ENCODE results near the gene IER3IP1. TPM values are rescaled to one million over a fixed set of nuclear protein-coding genes. Genes with fewer than 3 reads are reported as not detected.
"Not testable (repeated sequence)": the region's sequence is repeated elsewhere in the genome, so short reads cannot be mapped to it uniquely, and the experiment has no call there.

IER3IP1 gene
- total RNA-seq, 1 donor from 2014 or later = 16.2 TPM

- H3K9ac ChIP-seq (ENCODE audit: low read depth in 1 of 3, low read length in 3 of 3) = no peak overlapping the region
- no peaks in the 10 kb centered on the region for H3K36me3 ChIP-seq (ENCODE audit: control insufficient read depth in 3 of 3, insufficient read depth in 3 of 3, low read length in 3 of 3)
- no peaks in the 10 kb centered on the region for H3K9me3 ChIP-seq (ENCODE audit: control insufficient read depth in 3 of 3, low read length in 3 of 3)
- H3K4me1 ChIP-seq (ENCODE audit: control insufficient read depth in 3 of 3, insufficient read depth in 3 of 3, low read length in 3 of 3) = no peaks in the 10 kb centered on the region
- H3K27ac ChIP-seq (ENCODE audit: low read depth, low read length) = no peak overlapping the region
- H3K4me3 ChIP-seq (ENCODE audit: low read length in 3 of 3) = no peak overlapping the region
- H3K27me3 ChIP-seq (ENCODE audit: control insufficient read depth in 3 of 3, insufficient read depth in 3 of 3, low read length in 3 of 3) = peaks cover 0 to 5% (median 0%) of the 10 kb centered on the region in 3 donors
These were observed 8.4 kb upstream of the IER3IP1 start for GRCh38 chr18:47184419-47185050.

- not testable (repeated sequence) for H3K4me3 ChIP-seq (ENCODE audit: low read length in 3 of 3); H3K27me3 ChIP-seq (ENCODE audit: control insufficient read depth in 3 of 3, insufficient read depth in 3 of 3, low read length in 3 of 3); H3K27ac ChIP-seq (ENCODE audit: low read depth, low read length); H3K36me3 ChIP-seq (ENCODE audit: control insufficient read depth in 3 of 3, insufficient read depth in 3 of 3, low read length in 3 of 3); H3K9me3 ChIP-seq (ENCODE audit: control insufficient read depth in 3 of 3, low read length in 3 of 3); H3K9ac ChIP-seq (ENCODE audit: low read depth in 1 of 3, low read length in 3 of 3); H3K4me1 ChIP-seq (ENCODE audit: control insufficient read depth in 3 of 3, insufficient read depth in 3 of 3, low read length in 3 of 3)
These were observed 6.0 kb upstream of the IER3IP1 start for GRCh38 chr18:47182156-47182555.

GRCh38 chr18:47180765-47181164 lies 4.6 kb upstream of the IER3IP1 start:
- no peak overlapping the region for H3K4me3 ChIP-seq (ENCODE audit: low read length in 3 of 3)
- H3K36me3 ChIP-seq (ENCODE audit: control insufficient read depth in 3 of 3, insufficient read depth in 3 of 3, low read length in 3 of 3) = no peaks in the 10 kb centered on the region
- no peaks in the 10 kb centered on the region for H3K9me3 ChIP-seq (ENCODE audit: control insufficient read depth in 3 of 3, low read length in 3 of 3)
- H3K27me3 ChIP-seq (ENCODE audit: control insufficient read depth in 3 of 3, insufficient read depth in 3 of 3, low read length in 3 of 3) = no peaks in the 10 kb centered on the region
- H3K9ac ChIP-seq (ENCODE audit: low read depth in 1 of 3, low read length in 3 of 3) = no peak overlapping the region
- no peak overlapping the region for H3K27ac ChIP-seq (ENCODE audit: low read depth, low read length)
- no peaks in the 10 kb centered on the region for H3K4me1 ChIP-seq (ENCODE audit: control insufficient read depth in 3 of 3, insufficient read depth in 3 of 3, low read length in 3 of 3)

GRCh38 chr18:47179520-47179919 lies 3.4 kb upstream of the IER3IP1 start:
- H3K9ac ChIP-seq (ENCODE audit: low read depth in 1 of 3, low read length in 3 of 3) = no peak overlapping the region
- H3K4me3 ChIP-seq (ENCODE audit: low read length in 3 of 3) = no peak overlapping the region
- no peaks in the 10 kb centered on the region for H3K9me3 ChIP-seq (ENCODE audit: control insufficient read depth in 3 of 3, low read length in 3 of 3)
- no peaks in the 10 kb centered on the region for H3K27me3 ChIP-seq (ENCODE audit: control insufficient read depth in 3 of 3, insufficient read depth in 3 of 3, low read length in 3 of 3)
- no peaks in the 10 kb centered on the region for H3K36me3 ChIP-seq (ENCODE audit: control insufficient read depth in 3 of 3, insufficient read depth in 3 of 3, low read length in 3 of 3)
- H3K27ac ChIP-seq (ENCODE audit: low read depth, low read length) = no peak overlapping the region
- H3K4me1 ChIP-seq (ENCODE audit: control insufficient read depth in 3 of 3, insufficient read depth in 3 of 3, low read length in 3 of 3) = peaks cover 8 to 9% (median 8%) of the 10 kb centered on the region in 3 donors

GRCh38 chr18:47175283-47175897 lies 774 bp downstream of the IER3IP1 start:
- Histone ChIP-seq H3K4me1 (ENCODE audit: control insufficient read depth in 3 of 3, insufficient read depth in 3 of 3, low read length in 3 of 3) (peaks cover 9 to 14% (median 10%) of the 10 kb centered on the region in 3 donors), H3K27ac (ENCODE audit: low read depth, low read length) (peak overlapping the region; percentile 81), H3K27me3 (ENCODE audit: control insufficient read depth in 3 of 3, insufficient read depth in 3 of 3, low read length in 3 of 3) (no peaks in the 10 kb centered on the region), H3K4me3 (ENCODE audit: low read length in 3 of 3) (peak overlapping the region; percentile 86 to 91 (median 88)), H3K9me3 (ENCODE audit: control insufficient read depth in 3 of 3, low read length in 3 of 3) (no peaks in the 10 kb centered on the region), H3K9ac (ENCODE audit: low read depth in 1 of 3, low read length in 3 of 3) (peak overlapping the region; percentile 79 to 91 (median 91)), H3K36me3 (ENCODE audit: control insufficient read depth in 3 of 3, insufficient read depth in 3 of 3, low read length in 3 of 3) (no peaks in the 10 kb centered on the region)

GRCh38 chr18:47174545-47175116 lies 1.5 kb downstream of the IER3IP1 start:
- Histone ChIP-seq H3K27ac (ENCODE audit: low read depth, low read length) (no peak overlapping the region), H3K9me3 (ENCODE audit: control insufficient read depth in 3 of 3, low read length in 3 of 3) (no peaks in the 10 kb centered on the region), H3K27me3 (ENCODE audit: control insufficient read depth in 3 of 3, insufficient read depth in 3 of 3, low read length in 3 of 3) (no peaks in the 10 kb centered on the region), H3K4me1 (ENCODE audit: control insufficient read depth in 3 of 3, insufficient read depth in 3 of 3, low read length in 3 of 3) (peaks cover 9 to 14% (median 10%) of the 10 kb centered on the region in 3 donors), H3K9ac (ENCODE audit: low read depth in 1 of 3, low read length in 3 of 3) (peak overlapping the region; percentile 0 to 91 (median 91)), H3K4me3 (ENCODE audit: low read length in 3 of 3) (peak overlapping the region; percentile 86 to 91 (median 88)), H3K36me3 (ENCODE audit: control insufficient read depth in 3 of 3, insufficient read depth in 3 of 3, low read length in 3 of 3) (no peaks in the 10 kb centered on the region)

- Histone ChIP-seq H3K4me1 (ENCODE audit: control insufficient read depth in 3 of 3, insufficient read depth in 3 of 3, low read length in 3 of 3) (peaks cover 9 to 14% (median 10%) of the 10 kb centered on the region in 3 donors), H3K9ac (ENCODE audit: low read depth in 1 of 3, low read length in 3 of 3) (no peak overlapping the region), H3K27me3 (ENCODE audit: control insufficient read depth in 3 of 3, insufficient read depth in 3 of 3, low read length in 3 of 3) (no peaks in the 10 kb centered on the region), H3K4me3 (ENCODE audit: low read length in 3 of 3) (no peak overlapping the region), H3K9me3 (ENCODE audit: control insufficient read depth in 3 of 3, low read length in 3 of 3) (no peaks in the 10 kb centered on the region), H3K36me3 (ENCODE audit: control insufficient read depth in 3 of 3, insufficient read depth in 3 of 3, low read length in 3 of 3) (no peaks in the 10 kb centered on the region), H3K27ac (ENCODE audit: low read depth, low read length) (no peak overlapping the region)
These were observed 3.7 kb downstream of the IER3IP1 start for GRCh38 chr18:47172476-47172875.

- H3K4me1 ChIP-seq (ENCODE audit: control insufficient read depth in 3 of 3, insufficient read depth in 3 of 3, low read length in 3 of 3) = no peaks in the 10 kb centered on the region
- no peaks in the 10 kb centered on the region for H3K36me3 ChIP-seq (ENCODE audit: control insufficient read depth in 3 of 3, insufficient read depth in 3 of 3, low read length in 3 of 3)
- H3K9ac ChIP-seq (ENCODE audit: low read depth in 1 of 3, low read length in 3 of 3) = no peak overlapping the region
- no peak overlapping the region for H3K4me3 ChIP-seq (ENCODE audit: low read length in 3 of 3)
- H3K27me3 ChIP-seq (ENCODE audit: control insufficient read depth in 3 of 3, insufficient read depth in 3 of 3, low read length in 3 of 3) = no peaks in the 10 kb centered on the region
- no peaks in the 10 kb centered on the region for H3K9me3 ChIP-seq (ENCODE audit: control insufficient read depth in 3 of 3, low read length in 3 of 3)
- H3K27ac ChIP-seq (ENCODE audit: low read depth, low read length) = no peak overlapping the region
These were observed 7.3 kb downstream of the IER3IP1 start for GRCh38 chr18:47168913-47169312.

GRCh38 chr18:47168509-47168908 lies 7.7 kb downstream of the IER3IP1 start:
- Histone ChIP-seq H3K27me3 (ENCODE audit: control insufficient read depth in 3 of 3, insufficient read depth in 3 of 3, low read length in 3 of 3) (no peaks in the 10 kb centered on the region), H3K36me3 (ENCODE audit: control insufficient read depth in 3 of 3, insufficient read depth in 3 of 3, low read length in 3 of 3) (no peaks in the 10 kb centered on the region), H3K9me3 (ENCODE audit: control insufficient read depth in 3 of 3, low read length in 3 of 3) (no peaks in the 10 kb centered on the region), H3K4me3 (ENCODE audit: low read length in 3 of 3) (no peak overlapping the region), H3K9ac (ENCODE audit: low read depth in 1 of 3, low read length in 3 of 3) (no peak overlapping the region), H3K4me1 (ENCODE audit: control insufficient read depth in 3 of 3, insufficient read depth in 3 of 3, low read length in 3 of 3) (no peaks in the 10 kb centered on the region), H3K27ac (ENCODE audit: low read depth, low read length) (no peak overlapping the region)

GRCh38 chr18:47166294-47166693 lies 9.9 kb downstream of the IER3IP1 start:
- Histone ChIP-seq H3K36me3 (ENCODE audit: control insufficient read depth in 3 of 3, insufficient read depth in 3 of 3, low read length in 3 of 3) (no peaks in the 10 kb centered on the region), H3K27me3 (ENCODE audit: control insufficient read depth in 3 of 3, insufficient read depth in 3 of 3, low read length in 3 of 3) (no peaks in the 10 kb centered on the region), H3K9ac (ENCODE audit: low read depth in 1 of 3, low read length in 3 of 3) (no peak overlapping the region), H3K4me3 (ENCODE audit: low read length in 3 of 3) (no peak overlapping the region), H3K4me1 (ENCODE audit: control insufficient read depth in 3 of 3, insufficient read depth in 3 of 3, low read length in 3 of 3) (no peaks in the 10 kb centered on the region), H3K27ac (ENCODE audit: low read depth, low read length) (no peak overlapping the region), H3K9me3 (ENCODE audit: control insufficient read depth in 3 of 3, low read length in 3 of 3) (no peaks in the 10 kb centered on the region)

Measured in skeletal muscle tissue (tissue), 4 donors.